ENCODE data around the gene PRAMEF13.
"Not testable (repeated sequence)": the region's sequence is repeated elsewhere in the genome, so short reads cannot be mapped to it uniquely, and the experiment has no call there.

DNA sequence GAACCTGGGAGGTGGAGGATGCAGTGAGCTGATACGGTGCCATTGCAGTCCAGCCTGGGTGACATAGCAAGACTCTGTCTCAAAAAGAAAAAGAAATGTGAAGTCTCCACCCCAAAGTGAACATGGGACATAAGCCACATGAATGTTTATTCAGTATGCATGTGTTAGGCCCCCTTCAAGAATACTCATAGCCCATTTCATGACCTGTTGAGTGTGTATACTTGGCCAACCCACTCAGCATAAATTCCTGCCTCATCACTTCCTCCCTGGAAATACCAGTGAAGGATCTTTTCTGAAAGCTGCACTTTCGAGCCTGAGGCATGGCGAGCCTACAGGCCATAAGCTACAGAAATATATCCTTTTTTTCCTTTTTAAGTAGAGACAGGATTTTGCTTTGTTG, 18.0 kb upstream of the PRAMEF13 start:
- TF ChIP-seq, protein P1, sequence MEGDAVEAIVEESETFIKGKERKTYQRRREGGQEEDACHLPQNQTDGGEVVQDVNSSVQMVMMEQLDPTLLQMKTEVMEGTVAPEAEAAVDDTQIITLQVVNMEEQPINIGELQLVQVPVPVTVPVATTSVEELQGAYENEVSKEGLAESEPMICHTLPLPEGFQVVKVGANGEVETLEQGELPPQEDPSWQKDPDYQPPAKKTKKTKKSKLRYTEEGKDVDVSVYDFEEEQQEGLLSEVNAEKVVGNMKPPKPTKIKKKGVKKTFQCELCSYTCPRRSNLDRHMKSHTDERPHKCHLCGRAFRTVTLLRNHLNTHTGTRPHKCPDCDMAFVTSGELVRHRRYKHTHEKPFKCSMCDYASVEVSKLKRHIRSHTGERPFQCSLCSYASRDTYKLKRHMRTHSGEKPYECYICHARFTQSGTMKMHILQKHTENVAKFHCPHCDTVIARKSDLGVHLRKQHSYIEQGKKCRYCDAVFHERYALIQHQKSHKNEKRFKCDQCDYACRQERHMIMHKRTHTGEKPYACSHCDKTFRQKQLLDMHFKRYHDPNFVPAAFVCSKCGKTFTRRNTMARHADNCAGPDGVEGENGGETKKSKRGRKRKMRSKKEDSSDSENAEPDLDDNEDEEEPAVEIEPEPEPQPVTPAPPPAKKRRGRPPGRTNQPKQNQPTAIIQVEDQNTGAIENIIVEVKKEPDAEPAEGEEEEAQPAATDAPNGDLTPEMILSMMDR (IDR thresholded peaks at IDR 0.05; ENCODE audit: insufficient read depth, low read length, poor library complexity, severe bottlenecking): not testable (repeated sequence)
- not testable (repeated sequence) for TF ChIP-seq EZH2phosphoT487 (conservative IDR thresholded peaks at IDR 0.05; ENCODE audit: low read length)
